ENCODE data around the gene ENAH. TPM values are rescaled to one million over a fixed set of nuclear protein-coding genes. Genes with fewer than 3 reads are reported as not detected.

Gene ENAH
- total RNA-seq, 2 experiments from 2014 or later = not detected

GRCh38 chr1:225485226-225485625 lies 167.7 kb downstream of the ENAH start:
- ChIA-PET POLR2A (interaction anchor here (2.2 kb wide), 1 partner anchor 18 kb away, joined by 7 read pairs; no protein-coding TSS in a partner anchor), CTCF (interaction anchor here (0.8 to 4.7 kb wide), 3 partner anchors 8 to 505 kb away, joined by 3 to 13 read pairs (median 3); no protein-coding TSS in a partner anchor)
- Mint-ChIP-seq H3K36me3 (ENCODE audit: low read depth) (no peaks in the 10 kb centered on the region), H3K4me1 (no peaks in the 10 kb centered on the region), H3K9me3 (no peaks in the 10 kb centered on the region), H3K27me3 (peaks cover 12% of the 10 kb centered on the region), H3K4me3 (no peak overlapping the region), H3K27ac (no peak overlapping the region)
- DNase-seq = no peak

- Mint-ChIP-seq H3K27ac (no peak overlapping the region), H3K4me1 (no peaks in the 10 kb centered on the region), H3K9me3 (no peaks in the 10 kb centered on the region), H3K36me3 (ENCODE audit: low read depth) (no peaks in the 10 kb centered on the region), H3K4me3 (no peak overlapping the region), H3K27me3 (peaks cover 12% of the 10 kb centered on the region)
- ChIA-PET POLR2A (interaction anchor here (2.2 kb wide), 1 partner anchor 17 kb away, joined by 7 read pairs; no protein-coding TSS in a partner anchor), CTCF (interaction anchor here (0.8 to 4.7 kb wide), 2 partner anchors 10 to 506 kb away, joined by 3 to 13 read pairs; no protein-coding TSS in a partner anchor)
- DNase-seq = no peak
These were observed 168.2 kb downstream of the ENAH start for GRCh38 chr1:225484657-225485214.

- CTCF ChIA-PET = interaction anchor here (0.6 to 4.7 kb wide), 2 partner anchors 9 to 247 kb away, joined by 3 to 13 read pairs; no protein-coding TSS in a partner anchor
- Mint-ChIP-seq H3K36me3 (ENCODE audit: low read depth) (no peaks in the 10 kb centered on the region), H3K4me3 (no peak overlapping the region), H3K27ac (no peak overlapping the region), H3K9me3 (no peaks in the 10 kb centered on the region), H3K4me1 (no peaks in the 10 kb centered on the region), H3K27me3 (peaks cover 12% of the 10 kb centered on the region)
- no peak for DNase-seq
- POLR2A ChIA-PET = interaction anchor here (2.0 to 2.2 kb wide), 2 partner anchors 16 kb away, joined by 7 to 9 read pairs; no protein-coding TSS in a partner anchor
These were observed 168.9 kb downstream of the ENAH start for GRCh38 chr1:225483818-225484656.

- ChIA-PET CTCF (interaction anchor here (0.5 to 4.7 kb wide), 9 partner anchors 7 to 492 kb away, joined by 3 to 13 read pairs (median 3); partner anchors contain the start of gene SRP9), POLR2A (interaction anchor here (2.0 kb wide), 1 partner anchor 14 kb away, joined by 9 read pairs; no protein-coding TSS in a partner anchor)
- H3K9me3 Mint-ChIP-seq = no peaks in the 10 kb centered on the region
- no peak overlapping the region for H3K27ac Mint-ChIP-seq
- no peak for DNase-seq
- H3K36me3 Mint-ChIP-seq (ENCODE audit: low read depth) = no peaks in the 10 kb centered on the region
- peaks cover 11% of the 10 kb centered on the region for H3K27me3 Mint-ChIP-seq
- no peak overlapping the region for H3K4me3 Mint-ChIP-seq
- peaks cover 9% of the 10 kb centered on the region for H3K4me1 Mint-ChIP-seq
These were observed 170.4 kb downstream of the ENAH start for GRCh38 chr1:225482421-225482950.

GRCh38 chr1:225481738-225482137 lies 171.2 kb downstream of the ENAH start:
- DNase-seq = no peak
- CTCF ChIA-PET = interaction anchor here (0.5 to 2.1 kb wide), 11 partner anchors 9 to 495 kb away, joined by 3 to 8 read pairs (median 3); partner anchors contain the start of gene SRP9
- Mint-ChIP-seq H3K4me1 (peaks cover 16% of the 10 kb centered on the region), H3K27ac (no peak overlapping the region), H3K9me3 (no peaks in the 10 kb centered on the region), H3K36me3 (ENCODE audit: low read depth) (no peaks in the 10 kb centered on the region), H3K4me3 (no peak overlapping the region), H3K27me3 (peaks cover 11% of the 10 kb centered on the region)
- POLR2A ChIA-PET = interaction anchor here (2.0 to 2.1 kb wide), 2 partner anchors 13 to 54 kb away, joined by 6 to 9 read pairs; partner anchors contain the start of gene LBR

DNA sequence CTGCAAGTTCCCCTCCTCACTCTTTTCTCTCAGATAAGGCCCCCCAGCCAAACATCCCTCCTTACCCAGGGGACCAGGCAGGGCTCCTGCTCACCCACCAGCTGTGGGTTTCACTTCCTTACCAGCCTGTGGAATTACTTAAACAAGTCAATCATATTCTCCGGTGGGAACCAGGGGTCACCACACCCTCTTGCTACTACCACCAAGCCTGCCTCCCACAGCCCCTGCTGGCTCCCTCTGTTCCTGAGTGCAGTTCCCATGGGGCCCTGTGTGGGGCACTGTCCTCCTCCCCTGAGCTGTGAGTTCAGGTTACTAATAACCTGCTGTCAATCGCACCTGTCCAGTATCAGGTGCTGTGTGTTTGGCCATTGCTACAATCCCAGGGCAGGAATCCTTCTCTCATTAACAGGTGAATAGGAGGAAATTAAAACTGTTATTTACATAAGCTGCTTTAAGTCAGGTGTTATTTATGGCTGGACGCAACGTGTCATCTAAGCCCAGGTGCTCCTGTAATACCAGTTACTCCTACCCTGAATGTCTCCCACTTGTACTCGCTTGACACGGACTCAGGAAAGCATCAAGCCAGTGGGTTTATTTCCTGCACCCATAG lies 172.0 kb downstream of the ENAH start:
- Mint-ChIP-seq H3K36me3 (ENCODE audit: low read depth) (no peaks in the 10 kb centered on the region), H3K9me3 (no peaks in the 10 kb centered on the region), H3K27me3 (peaks cover 11% of the 10 kb centered on the region), H3K4me3 (no peak overlapping the region), H3K4me1 (peaks cover 23% of the 10 kb centered on the region), H3K27ac (no peak overlapping the region)
- peak; percentile 63 for DNase-seq
- CTCF ChIA-PET = interaction anchor here (0.8 to 2.1 kb wide), 11 partner anchors 12 to 496 kb away, joined by 3 to 8 read pairs (median 3); no protein-coding TSS in a partner anchor
- POLR2A ChIA-PET = interaction anchor here (1.1 to 2.1 kb wide), 3 partner anchors 13 to 297 kb away, joined by 4 to 6 read pairs (median 4); partner anchors contain the start of genes LBR and SRP9

- Mint-ChIP-seq H3K36me3 (ENCODE audit: low read depth) (no peaks in the 10 kb centered on the region), H3K4me1 (peaks cover 27% of the 10 kb centered on the region), H3K27ac (no peak overlapping the region), H3K4me3 (no peak overlapping the region), H3K27me3 (peaks cover 11% of the 10 kb centered on the region), H3K9me3 (no peaks in the 10 kb centered on the region)
- POLR2A ChIA-PET = interaction anchor here (1.1 to 2.1 kb wide), 3 partner anchors 12 to 297 kb away, joined by 4 to 6 read pairs (median 4); partner anchors contain the start of genes LBR and SRP9
- CTCF ChIA-PET = interaction anchor here (0.7 to 3.2 kb wide), 9 partner anchors 12 to 495 kb away, joined by 3 to 8 read pairs (median 4); no protein-coding TSS in a partner anchor
- DNase-seq = no peak
These were observed 172.8 kb downstream of the ENAH start for GRCh38 chr1:225479996-225480720.

- no peak overlapping the region for H3K27ac Mint-ChIP-seq
- ChIA-PET POLR2A (interaction anchor here (0.7 to 3.9 kb wide), 2 partner anchors 11 to 483 kb away, joined by 3 to 34 read pairs; no protein-coding TSS in a partner anchor), CTCF (interaction anchor here (0.7 to 3.2 kb wide), 7 partner anchors 12 to 416 kb away, joined by 3 to 7 read pairs (median 3); no protein-coding TSS in a partner anchor)
These were observed 173.6 kb downstream of the ENAH start for GRCh38 chr1:225479341-225479740.

DNA sequence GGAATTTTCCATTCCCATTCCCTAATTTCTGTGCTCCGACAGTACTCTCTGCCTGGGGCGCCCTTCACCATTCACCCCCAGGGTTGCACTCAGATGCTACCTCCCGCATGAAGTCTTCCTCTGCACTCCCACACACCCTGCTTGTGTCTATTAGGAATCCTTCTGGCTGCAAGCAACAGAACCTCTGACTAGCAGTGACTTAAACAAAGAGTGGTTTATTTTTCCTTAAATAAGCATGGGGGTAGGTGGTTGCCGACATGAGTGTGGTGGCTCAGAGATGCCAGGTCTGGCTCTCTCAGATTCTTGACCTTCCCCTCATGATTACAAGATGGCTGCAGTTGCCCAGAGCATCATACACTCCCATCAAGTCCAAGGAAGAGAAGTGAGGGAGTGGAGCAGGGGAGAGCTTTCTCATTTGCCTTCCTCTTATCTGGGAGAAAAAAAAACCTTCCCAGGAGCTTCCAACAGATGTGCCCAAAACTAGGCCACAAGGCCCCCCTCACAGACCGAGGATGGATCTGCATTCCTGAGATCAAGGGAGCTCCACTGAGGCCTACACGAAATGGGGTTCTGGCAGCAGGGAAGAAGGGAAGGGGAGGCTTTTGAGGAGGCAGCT lies 175.5 kb downstream of the ENAH start:
- DNase-seq = no peak
- H3K9me3 Mint-ChIP-seq = peaks cover 4% of the 10 kb centered on the region
- H3K36me3 Mint-ChIP-seq (ENCODE audit: low read depth) = peaks cover 4% of the 10 kb centered on the region
- no peak overlapping the region for H3K27ac Mint-ChIP-seq
- peaks cover 44% of the 10 kb centered on the region for H3K4me1 Mint-ChIP-seq
- no peak overlapping the region for H3K4me3 Mint-ChIP-seq
- CTCF ChIA-PET = interaction anchor here (0.9 to 3.2 kb wide), 7 partner anchors 9 to 501 kb away, joined by 3 to 13 read pairs (median 6); no protein-coding TSS in a partner anchor
- POLR2A ChIA-PET = interaction anchor here (0.9 to 3.9 kb wide), 5 partner anchors 9 to 446 kb away, joined by 3 to 34 read pairs (median 3); partner anchors contain the start of gene PYCR2
- peaks cover 4% of the 10 kb centered on the region for H3K27me3 Mint-ChIP-seq

More at GRCh38 chr1:225479341-225479740, 173.6 kb downstream of the ENAH start:
- Mint-ChIP-seq H3K4me1 (peaks cover 34% of the 10 kb centered on the region), H3K4me3 (no peak overlapping the region), H3K36me3 (ENCODE audit: low read depth) (no peaks in the 10 kb centered on the region), H3K27me3 (peaks cover 11% of the 10 kb centered on the region), H3K9me3 (no peaks in the 10 kb centered on the region)
- no peak for DNase-seq

DNA sequence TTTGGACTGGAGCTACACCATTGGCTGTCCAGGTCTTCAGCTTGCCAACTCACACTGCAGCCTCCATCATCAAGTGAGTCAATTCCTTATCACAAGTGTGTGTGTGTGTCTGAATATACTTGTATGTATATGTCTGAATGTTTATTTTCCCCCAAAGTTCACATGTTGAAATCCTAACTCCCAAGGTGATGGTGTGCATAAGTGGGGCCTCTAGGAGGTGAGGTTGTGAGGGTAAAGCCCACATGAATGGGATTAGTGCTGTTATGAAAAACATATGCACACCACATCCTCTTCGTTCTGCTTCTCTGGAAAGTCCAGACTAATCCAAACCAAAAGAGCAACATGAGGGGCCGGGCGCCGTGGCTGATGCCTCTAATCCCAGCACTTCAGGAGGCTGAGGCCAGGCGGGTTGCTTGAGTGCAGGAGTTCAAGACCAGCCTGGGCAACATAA lies 176.4 kb downstream of the ENAH start:
- POLR2A ChIA-PET = interaction anchor here (3.9 kb wide), 1 partner anchor 9 kb away, joined by 34 read pairs; no protein-coding TSS in a partner anchor
- Mint-ChIP-seq H3K27me3 (peaks cover 2% of the 10 kb centered on the region), H3K9me3 (peaks cover 4% of the 10 kb centered on the region), H3K4me3 (no peak overlapping the region), H3K27ac (no peak overlapping the region), H3K4me1 (peaks cover 45% of the 10 kb centered on the region), H3K36me3 (ENCODE audit: low read depth) (peaks cover 4% of the 10 kb centered on the region)
- CTCF ChIA-PET = interaction anchor here (0.9 to 2.6 kb wide), 7 partner anchors 9 to 502 kb away, joined by 3 to 20 read pairs (median 4); no protein-coding TSS in a partner anchor
- DNase-seq = no peak

- H3K4me1 Mint-ChIP-seq = peaks cover 45% of the 10 kb centered on the region
- peaks cover 4% of the 10 kb centered on the region for H3K9me3 Mint-ChIP-seq
- H3K36me3 Mint-ChIP-seq (ENCODE audit: low read depth) = peaks cover 4% of the 10 kb centered on the region
- POLR2A ChIA-PET = interaction anchor here (3.9 to 9.6 kb wide), 2 partner anchors 8 to 49 kb away, joined by 34 to 290 read pairs; partner anchors contain the start of gene LBR
- H3K27ac Mint-ChIP-seq = no peak overlapping the region
- peaks cover 2% of the 10 kb centered on the region for H3K27me3 Mint-ChIP-seq
- DNase-seq = no peak
- CTCF ChIA-PET = interaction anchor here (0.8 to 2.6 kb wide), 11 partner anchors 8 to 502 kb away, joined by 3 to 20 read pairs (median 4); no protein-coding TSS in a partner anchor
- H3K4me3 Mint-ChIP-seq = no peak overlapping the region
These were observed 176.8 kb downstream of the ENAH start for GRCh38 chr1:225476100-225476511.
